ENCODE data around the gene FHAD1. TPM values are rescaled to one million over a fixed set of nuclear protein-coding genes. Genes with fewer than 3 reads are reported as not detected.

FHAD1 gene
- not detected for total RNA-seq

DNA sequence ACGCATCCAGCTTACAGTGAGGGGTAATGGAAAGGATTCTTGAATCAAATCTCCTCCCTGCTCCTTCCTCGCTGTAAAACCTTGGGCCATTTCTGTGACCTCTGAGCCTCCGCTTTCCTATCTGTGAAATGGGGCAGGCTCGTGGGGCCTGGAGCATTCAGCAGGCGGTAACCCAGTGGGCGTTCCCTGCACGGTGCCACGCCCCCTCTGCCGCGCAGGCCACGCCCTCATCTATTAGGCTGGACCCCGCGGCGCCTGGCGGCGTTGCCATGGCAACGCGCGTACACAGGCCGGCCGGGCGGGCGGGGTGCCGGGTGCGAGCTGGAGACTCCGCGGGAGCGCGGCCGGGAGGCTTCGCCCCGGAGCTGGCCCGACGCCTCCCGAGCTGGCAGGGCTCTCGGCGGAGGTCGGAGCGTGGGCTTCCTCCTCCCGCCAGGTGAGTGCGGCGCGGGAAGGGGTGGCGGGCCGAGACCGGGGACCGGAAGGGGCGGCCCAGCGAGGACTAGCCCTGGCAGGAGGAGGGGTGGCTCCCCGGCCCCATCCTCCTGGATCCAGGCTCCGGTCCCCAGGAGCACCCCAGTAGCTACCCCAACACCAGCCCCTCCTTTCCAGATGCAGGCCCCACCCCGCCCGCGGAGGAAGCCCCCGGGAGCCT lies at the start of gene FHAD1:
TSS of gene FHAD1 (plus strand) at position 264 of the 655 bp plus-strand sequence. CDS start 4,562 bp downstream, outside the sequence.
- no peaks in the 10 kb centered on the region for H3K27me3 ChIP-seq
- peak within 1 kb of the TSS; percentile 42 to 52 for H3K4me3 ChIP-seq
- H3K9me3 ChIP-seq: no peaks in the 10 kb centered on the region
- H3K27ac ChIP-seq: peak within 1 kb of the TSS; percentile 56
- TF ChIP-seq POLR2AphosphoS5 (IDR thresholded peaks at IDR 0.05; ENCODE audit: insufficient read depth in 1 of 2, low read depth in 1 of 2) (no peak), POLR2A (IDR thresholded peaks at IDR 0.05) (no peak)
- TF ChIP-seq, protein P1, sequence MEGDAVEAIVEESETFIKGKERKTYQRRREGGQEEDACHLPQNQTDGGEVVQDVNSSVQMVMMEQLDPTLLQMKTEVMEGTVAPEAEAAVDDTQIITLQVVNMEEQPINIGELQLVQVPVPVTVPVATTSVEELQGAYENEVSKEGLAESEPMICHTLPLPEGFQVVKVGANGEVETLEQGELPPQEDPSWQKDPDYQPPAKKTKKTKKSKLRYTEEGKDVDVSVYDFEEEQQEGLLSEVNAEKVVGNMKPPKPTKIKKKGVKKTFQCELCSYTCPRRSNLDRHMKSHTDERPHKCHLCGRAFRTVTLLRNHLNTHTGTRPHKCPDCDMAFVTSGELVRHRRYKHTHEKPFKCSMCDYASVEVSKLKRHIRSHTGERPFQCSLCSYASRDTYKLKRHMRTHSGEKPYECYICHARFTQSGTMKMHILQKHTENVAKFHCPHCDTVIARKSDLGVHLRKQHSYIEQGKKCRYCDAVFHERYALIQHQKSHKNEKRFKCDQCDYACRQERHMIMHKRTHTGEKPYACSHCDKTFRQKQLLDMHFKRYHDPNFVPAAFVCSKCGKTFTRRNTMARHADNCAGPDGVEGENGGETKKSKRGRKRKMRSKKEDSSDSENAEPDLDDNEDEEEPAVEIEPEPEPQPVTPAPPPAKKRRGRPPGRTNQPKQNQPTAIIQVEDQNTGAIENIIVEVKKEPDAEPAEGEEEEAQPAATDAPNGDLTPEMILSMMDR (IDR thresholded peaks at IDR 0.05): no peak
- intact Hi-C loops (cut with DNase I): no loop called here
- peaks cover 14% of the 10 kb centered on the region for H3K4me1 ChIP-seq
- H3K36me3 ChIP-seq: no peaks in the 10 kb centered on the region
- DNase-seq (ENCODE audit: extremely low spot score in 2 of 2): no peak

DNA sequence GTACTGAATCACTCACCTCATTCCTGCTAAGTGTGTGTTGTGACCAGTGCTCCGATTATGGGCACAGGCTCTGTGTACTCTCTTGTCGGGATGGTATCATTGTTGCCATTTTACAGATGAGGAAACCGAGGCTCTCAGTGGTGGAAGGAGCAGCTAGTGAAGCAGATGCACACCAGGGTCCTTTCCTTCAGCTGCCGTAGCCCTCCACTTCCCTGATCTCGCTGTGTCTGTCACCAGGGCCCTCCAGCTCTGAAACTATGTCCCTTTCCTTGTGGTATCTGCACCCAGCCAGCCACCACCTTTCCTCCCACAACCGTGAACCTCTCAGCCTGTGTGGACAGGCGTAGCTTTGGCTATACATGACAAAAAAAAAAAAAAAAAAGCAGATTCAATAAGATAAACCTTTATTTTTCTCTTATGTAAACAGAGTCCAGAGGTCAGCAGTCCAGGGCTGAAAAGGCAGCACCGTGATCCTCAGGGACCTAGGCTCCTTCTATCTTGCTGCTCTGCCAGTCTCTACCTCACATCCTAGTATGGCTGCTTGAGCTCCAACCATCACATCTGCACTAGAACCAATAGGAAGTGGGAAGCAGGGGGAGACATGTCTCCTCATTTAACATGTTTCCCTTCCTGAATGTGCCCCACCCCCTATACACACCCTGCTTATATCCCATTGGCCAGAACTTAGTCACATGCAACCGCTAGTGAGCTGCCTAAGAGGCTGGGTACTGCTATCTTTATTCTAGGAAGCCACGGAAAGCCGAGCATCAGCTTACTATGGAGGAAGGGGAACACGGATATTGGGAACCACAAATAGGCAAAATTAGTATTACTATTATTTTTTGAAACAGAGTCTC lies 49.2 kb upstream of the FHAD1 start:
- H3K9me3 ChIP-seq: no peaks in the 10 kb centered on the region
- no peaks in the 10 kb centered on the region for H3K27me3 ChIP-seq
- TF ChIP-seq POLR2A (IDR thresholded peaks at IDR 0.05) (no peak), POLR2AphosphoS5 (IDR thresholded peaks at IDR 0.05; ENCODE audit: insufficient read depth in 1 of 2, low read depth in 1 of 2) (no peak)
- TF ChIP-seq, protein P1 (IDR thresholded peaks at IDR 0.05): no peak
- no peak overlapping the region for H3K4me3 ChIP-seq
- H3K36me3 ChIP-seq: no peaks in the 10 kb centered on the region
- no peak overlapping the region for H3K27ac ChIP-seq
- DNase-seq (ENCODE audit: extremely low spot score in 2 of 2): no peak
- peaks cover 29% of the 10 kb centered on the region for H3K4me1 ChIP-seq
- intact Hi-C loops (cut with DNase I): no loop called here

DNA sequence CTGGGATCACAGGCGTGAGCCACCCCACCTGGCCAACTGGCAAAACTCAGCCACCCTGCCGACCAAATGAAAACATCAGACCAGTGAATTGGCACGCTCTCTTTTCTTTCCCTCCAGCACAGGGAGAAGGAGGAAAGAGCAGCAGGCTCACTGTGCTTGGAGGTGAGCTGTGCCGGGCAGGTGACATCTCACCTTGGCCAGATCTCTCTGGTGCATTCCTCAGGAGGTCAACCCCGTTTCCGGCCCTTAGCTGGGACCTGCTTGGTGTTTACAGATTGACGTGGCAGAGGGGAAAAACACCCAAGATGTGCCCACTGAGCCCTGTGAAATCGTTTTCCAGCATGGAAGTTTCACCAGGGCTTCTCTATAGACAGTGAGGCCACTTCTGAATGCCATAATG lies 48.3 kb upstream of the FHAD1 start:
- no peaks in the 10 kb centered on the region for H3K27me3 ChIP-seq
- no peaks in the 10 kb centered on the region for H3K9me3 ChIP-seq
- no peaks in the 10 kb centered on the region for H3K36me3 ChIP-seq
- no peak overlapping the region for H3K4me3 ChIP-seq
- peaks cover 33% of the 10 kb centered on the region for H3K4me1 ChIP-seq
- DNase-seq (ENCODE audit: extremely low spot score in 2 of 2): no peak
- intact Hi-C loops (cut with DNase I): no loop called here
- H3K27ac ChIP-seq: no peak overlapping the region
- TF ChIP-seq POLR2A (IDR thresholded peaks at IDR 0.05) (no peak), POLR2AphosphoS5 (IDR thresholded peaks at IDR 0.05; ENCODE audit: insufficient read depth in 1 of 2, low read depth in 1 of 2) (no peak)
- TF ChIP-seq, protein P1 (IDR thresholded peaks at IDR 0.05): no peak

DNA sequence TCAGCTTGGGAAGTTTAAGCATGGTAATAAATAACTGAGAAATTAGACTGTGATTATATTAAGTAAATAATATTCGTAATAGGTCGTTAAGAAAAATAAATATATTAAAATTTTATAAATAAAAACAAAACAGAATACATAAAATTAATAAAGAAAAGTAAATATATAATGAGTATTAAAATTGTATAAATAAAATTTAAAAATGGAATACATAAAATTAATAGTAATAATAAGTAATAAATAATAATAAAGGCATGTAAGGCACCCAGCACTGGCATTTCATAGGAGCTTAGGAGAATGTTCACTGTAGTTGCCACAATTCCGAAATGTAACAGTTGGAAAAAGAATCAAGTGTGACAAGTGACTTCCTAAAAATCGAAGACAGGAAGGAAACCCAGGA lies 45.8 kb upstream of the FHAD1 start:
- TF ChIP-seq, protein P1 (IDR thresholded peaks at IDR 0.05): no peak
- TF ChIP-seq POLR2A (IDR thresholded peaks at IDR 0.05) (no peak), POLR2AphosphoS5 (IDR thresholded peaks at IDR 0.05; ENCODE audit: insufficient read depth in 1 of 2, low read depth in 1 of 2) (no peak)
- H3K27ac ChIP-seq: peak overlapping the region; percentile 80
- intact Hi-C loops (cut with DNase I): no loop called here

More for the DNA sequence above, 45.8 kb upstream of the FHAD1 start:
- Histone ChIP-seq H3K36me3 (no peaks in the 10 kb centered on the region), H3K9me3 (no peaks in the 10 kb centered on the region), H3K4me3 (no peak overlapping the region), H3K27me3 (no peaks in the 10 kb centered on the region), H3K4me1 (peaks cover 33% of the 10 kb centered on the region)
- DNase-seq (ENCODE audit: extremely low spot score in 2 of 2): no peak
